GM19351 (cell line): Measurements from ENCODE around the gene MYH15.
A peak's percentile ranks its signal among the peaks of the same experiment; 100 is the strongest.

Source experiments
- ATAC-seq: cut with Tn5 transposase; IDR thresholded peaks from one replicate; pipeline ENCODE4 v1.9.1; 2021; ENCODE audit warnings: mild to moderate bottlenecking, moderate library complexity; ENCODE audit not compliant: unreplicated experiment

Gene MYH15

GRCh38 chr3:108428586-108428985 is 81.8 kb downstream of the MYH15 start:
- no peak for ATAC-seq

GRCh38 chr3:108420926-108421325 is 89.5 kb downstream of the MYH15 start:
- ATAC-seq = no peak

- ATAC-seq = no peak
These were observed 94.1 kb downstream of the MYH15 start for GRCh38 chr3:108416111-108416869.

GRCh38 chr3:108415661-108416060 is 94.7 kb downstream of the MYH15 start:
- ATAC-seq = no peak

GRCh38 chr3:108414007-108414406 is 96.4 kb downstream of the MYH15 start:
- ATAC-seq = no peak

- ATAC-seq = no peak
These were observed 98.2 kb downstream of the MYH15 start for GRCh38 chr3:108412121-108412750.

GRCh38 chr3:108410531-108410984 is 99.8 kb downstream of the MYH15 start:
- ATAC-seq = no peak

- ATAC-seq = no peak
These were observed 100.6 kb downstream of the MYH15 start for GRCh38 chr3:108409800-108410178.

GRCh38 chr3:108408883-108409799 is 101.3 kb downstream of the MYH15 start:
- no peak for ATAC-seq

GRCh38 chr3:108407886-108408285 is 102.5 kb downstream of the MYH15 start:
- no peak for ATAC-seq

- peak; percentile 97 for ATAC-seq
These were observed 103.7 kb downstream of the MYH15 start for GRCh38 chr3:108406661-108407206.

GRCh38 chr3:108406063-108406660 is 104.2 kb downstream of the MYH15 start:
- ATAC-seq = peak; percentile 10

GRCh38 chr3:108404368-108404767 is 106.0 kb downstream of the MYH15 start:
- no peak for ATAC-seq

- ATAC-seq = no peak
These were observed 106.6 kb downstream of the MYH15 start for GRCh38 chr3:108403686-108404345.

- ATAC-seq = no peak
These were observed 107.2 kb downstream of the MYH15 start for GRCh38 chr3:108403198-108403597.

GRCh38 chr3:108401836-108402235 is 108.6 kb downstream of the MYH15 start:
- ATAC-seq = no peak

GRCh38 chr3:108398510-108398909 is 111.9 kb downstream of the MYH15 start:
- no peak for ATAC-seq

- ATAC-seq = no peak
These were observed 114.1 kb downstream of the MYH15 start for GRCh38 chr3:108396336-108396735.

GRCh38 chr3:108394563-108394962 is 115.8 kb downstream of the MYH15 start:
- no peak for ATAC-seq

- ATAC-seq = no peak
These were observed 116.4 kb downstream of the MYH15 start for GRCh38 chr3:108394016-108394415.
